MCF 10A (cell line): ENCODE results near the gene MYO15B. TPM values are rescaled to one million over a fixed set of nuclear protein-coding genes. Genes with fewer than 3 reads are reported as not detected.

Experiments
- BruUV-seq: library from RNA; stranded (reverse); fragments of 400-500 nt; replicated peaks from 2 replicates; lab custom pipeline; 2021; lab: Mats Ljungman, UMichigan
- CTCF ChIA-PET: fragments of 300-600 bp; sonication (Branson Sonifier 250); formaldehyde crosslinking; extraction: SDS; loops from one replicate; lab custom pipeline; 2021; ENCODE audit warnings: antibody characterized with exemption, inconsistent platforms; lab: Yijun Ruan, JAX
- POLR2A ChIA-PET: fragments of 300-600, 350-650 bp; sonication (Branson Sonifier 250); formaldehyde crosslinking; extraction: SDS; loops from one replicate; lab custom pipeline; 2020; ENCODE audit warnings: antibody characterized with exemption, inconsistent platforms; lab: Yijun Ruan, JAX
- DNase-seq: peaks from one replicate; pipeline ENCODE4 v3.0.0-alpha.2; 2018; ENCODE audit not compliant: unreplicated experiment
- H3K27ac Mint-ChIP-seq: one replicate; pipeline ENCODE4 v1.8.0; 2022; ENCODE audit warnings: mild to moderate bottlenecking, low read depth, mixed read lengths; ENCODE audit not compliant: unreplicated experiment
- H3K27me3 Mint-ChIP-seq: one replicate; pipeline ENCODE4 v1.8.0; 2022; ENCODE audit warnings: mixed read lengths; ENCODE audit not compliant: insufficient read depth, unreplicated experiment
- H3K36me3 Mint-ChIP-seq: one replicate; pipeline ENCODE4 v1.8.0; 2022; ENCODE audit warnings: mild to moderate bottlenecking, moderate library complexity, mixed read lengths; ENCODE audit not compliant: insufficient read depth, unreplicated experiment
- H3K4me1 Mint-ChIP-seq: one replicate; pipeline ENCODE4 v1.8.0; 2022; ENCODE audit warnings: mixed read lengths; ENCODE audit not compliant: insufficient read depth, unreplicated experiment
- H3K4me3 Mint-ChIP-seq: one replicate; pipeline ENCODE4 v1.8.0; 2022; ENCODE audit warnings: mild to moderate bottlenecking, moderate library complexity, mixed read lengths; ENCODE audit not compliant: unreplicated experiment
- H3K9me3 Mint-ChIP-seq: one replicate; pipeline ENCODE4 v1.8.0; 2022; ENCODE audit warnings: mixed read lengths; ENCODE audit not compliant: unreplicated experiment
- intact Hi-C: fragments of 100-400 bp; cut with micrococcal nuclease; formaldehyde crosslinking; loops from 2 replicates; pipeline ENCODE4 v1.14.1; 2022
- total RNA-seq: library from RNA; stranded (reverse); gene quantifications from 2 replicates; pipeline ENCODE4 v1.2.3, GENCODE V29; 2022
- TF ChIP-seq, protein P1 (sequence below): fragments of 200-600 bp; IDR thresholded peaks from one replicate; pipeline ENCODE4 v1.8.0; 2022; ENCODE audit warnings: antibody characterized with exemption, mild to moderate bottlenecking; ENCODE audit not compliant: unreplicated experiment

MYO15B gene
- total RNA-seq, 1 experiment from 2014 or later = 10.9 TPM

DNA sequence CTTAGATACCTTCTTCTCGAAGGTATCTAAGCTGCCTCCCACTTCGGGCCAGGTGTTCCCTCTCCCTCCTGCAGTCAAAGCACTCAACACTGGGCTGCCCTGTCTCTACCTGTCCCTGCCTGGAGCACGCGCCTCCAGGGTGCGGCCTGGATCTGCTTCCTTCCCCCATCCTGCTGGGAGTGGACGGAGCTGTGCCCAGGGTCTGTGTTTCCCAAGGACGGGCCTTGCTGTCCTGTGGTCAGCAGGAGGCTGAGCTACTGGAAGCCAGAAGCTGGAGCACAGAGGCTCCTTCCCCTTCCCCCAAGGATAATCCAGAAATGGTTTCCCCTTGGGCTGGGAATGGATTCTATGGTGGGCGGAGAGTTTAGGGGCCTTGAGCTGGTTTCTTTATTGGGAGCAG is 45.4 kb upstream of the MYO15B start:
- no peaks in the 10 kb centered on the region for H3K36me3 Mint-ChIP-seq
- TF ChIP-seq, protein P1, sequence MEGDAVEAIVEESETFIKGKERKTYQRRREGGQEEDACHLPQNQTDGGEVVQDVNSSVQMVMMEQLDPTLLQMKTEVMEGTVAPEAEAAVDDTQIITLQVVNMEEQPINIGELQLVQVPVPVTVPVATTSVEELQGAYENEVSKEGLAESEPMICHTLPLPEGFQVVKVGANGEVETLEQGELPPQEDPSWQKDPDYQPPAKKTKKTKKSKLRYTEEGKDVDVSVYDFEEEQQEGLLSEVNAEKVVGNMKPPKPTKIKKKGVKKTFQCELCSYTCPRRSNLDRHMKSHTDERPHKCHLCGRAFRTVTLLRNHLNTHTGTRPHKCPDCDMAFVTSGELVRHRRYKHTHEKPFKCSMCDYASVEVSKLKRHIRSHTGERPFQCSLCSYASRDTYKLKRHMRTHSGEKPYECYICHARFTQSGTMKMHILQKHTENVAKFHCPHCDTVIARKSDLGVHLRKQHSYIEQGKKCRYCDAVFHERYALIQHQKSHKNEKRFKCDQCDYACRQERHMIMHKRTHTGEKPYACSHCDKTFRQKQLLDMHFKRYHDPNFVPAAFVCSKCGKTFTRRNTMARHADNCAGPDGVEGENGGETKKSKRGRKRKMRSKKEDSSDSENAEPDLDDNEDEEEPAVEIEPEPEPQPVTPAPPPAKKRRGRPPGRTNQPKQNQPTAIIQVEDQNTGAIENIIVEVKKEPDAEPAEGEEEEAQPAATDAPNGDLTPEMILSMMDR = no peak
- no peak for DNase-seq
- no peaks in the 10 kb centered on the region for H3K27me3 Mint-ChIP-seq
- CTCF ChIA-PET = no interaction called here
- BruUV-seq = no TSS peak
- POLR2A ChIA-PET = no interaction called here
- no peaks in the 10 kb centered on the region for H3K9me3 Mint-ChIP-seq
- no peaks in the 10 kb centered on the region for H3K4me1 Mint-ChIP-seq
- H3K4me3 Mint-ChIP-seq = no peak overlapping the region
- intact Hi-C loops = no loop called here
- no peak overlapping the region for H3K27ac Mint-ChIP-seq

DNA sequence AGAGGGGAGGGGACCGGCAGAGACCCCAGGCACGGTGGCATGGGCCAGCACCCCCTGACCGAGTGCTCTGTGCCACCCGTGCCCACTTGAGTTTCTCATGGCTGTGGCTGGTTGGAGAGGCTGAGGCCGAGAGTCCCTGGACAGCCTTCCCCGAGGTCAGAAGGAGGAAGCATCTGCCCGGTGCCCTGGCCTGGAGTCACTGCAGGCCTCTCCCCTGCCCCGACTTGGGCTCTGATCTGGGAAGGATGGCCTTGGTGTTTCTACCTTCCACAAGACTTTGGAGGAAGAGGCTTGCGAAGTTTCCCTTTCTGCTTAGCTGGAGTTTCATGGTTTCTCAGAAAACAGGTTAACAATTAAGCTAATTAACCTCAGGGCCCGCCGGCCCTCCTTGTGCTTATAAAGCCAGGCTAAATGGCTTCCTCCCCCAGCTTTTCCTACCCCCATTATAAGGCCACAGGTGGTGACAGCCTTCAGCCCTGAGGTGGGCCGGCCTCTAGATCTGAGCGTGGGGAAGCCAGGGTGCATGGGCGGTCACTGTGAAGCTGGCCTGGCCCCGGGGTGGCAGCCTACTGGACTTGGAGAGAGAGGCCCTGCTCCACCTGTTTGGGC is 44.8 kb upstream of the MYO15B start:
- H3K4me1 Mint-ChIP-seq = no peaks in the 10 kb centered on the region
- TF ChIP-seq, protein P1 = no peak
- H3K27ac Mint-ChIP-seq = no peak overlapping the region
- no peak overlapping the region for H3K4me3 Mint-ChIP-seq
- H3K27me3 Mint-ChIP-seq = no peaks in the 10 kb centered on the region
- BruUV-seq = no TSS peak
- POLR2A ChIA-PET = interaction anchor here (0.7 kb wide), 1 partner anchor 355 kb away, joined by 3 read pairs; no protein-coding TSS in a partner anchor
- no peaks in the 10 kb centered on the region for H3K36me3 Mint-ChIP-seq
- CTCF ChIA-PET = no interaction called here
- intact Hi-C loops = no loop called here
- H3K9me3 Mint-ChIP-seq = no peaks in the 10 kb centered on the region
- DNase-seq = no peak

DNA sequence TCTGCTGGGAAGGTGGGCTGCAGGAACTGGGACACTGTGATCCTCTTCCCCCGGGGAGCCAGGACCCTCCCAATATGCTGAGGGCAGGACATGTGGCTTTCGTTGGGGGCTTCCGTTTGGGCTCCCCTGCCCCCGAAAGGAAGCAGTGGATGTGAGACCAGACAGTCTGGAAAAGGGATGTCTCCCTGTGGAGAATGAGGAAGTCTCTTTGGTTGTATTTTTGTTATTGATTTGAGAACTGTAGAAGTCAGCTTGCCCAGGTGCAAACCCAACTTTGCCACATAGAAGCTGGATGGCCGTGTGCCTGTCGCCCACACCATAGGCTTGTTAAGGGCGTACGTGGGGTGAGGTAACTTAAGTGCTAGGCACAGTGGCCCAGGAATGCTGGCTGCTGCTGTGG is 43.4 kb upstream of the MYO15B start:
- ChIA-PET CTCF (no interaction called here), POLR2A (no interaction called here)
- H3K27ac Mint-ChIP-seq = no peak overlapping the region
- H3K36me3 Mint-ChIP-seq = peaks cover 4% of the 10 kb centered on the region
- BruUV-seq = no TSS peak
- no peak for DNase-seq
- H3K4me3 Mint-ChIP-seq = no peak overlapping the region
- H3K27me3 Mint-ChIP-seq = no peaks in the 10 kb centered on the region
- intact Hi-C loops = no loop called here
- TF ChIP-seq, protein P1 = no peak
- H3K4me1 Mint-ChIP-seq = no peaks in the 10 kb centered on the region
- H3K9me3 Mint-ChIP-seq = no peaks in the 10 kb centered on the region

GRCh38 chr17:75546181-75546580 is 41.4 kb upstream of the MYO15B start:
- no peaks in the 10 kb centered on the region for H3K27me3 Mint-ChIP-seq
- H3K36me3 Mint-ChIP-seq = peaks cover 4% of the 10 kb centered on the region
- POLR2A ChIA-PET = no interaction called here
- no peak for DNase-seq
- CTCF ChIA-PET = interaction anchor here (0.6 to 1.7 kb wide), 2 partner anchors 11 to 15 kb away, joined by 3 read pairs; no protein-coding TSS in a partner anchor
- H3K9me3 Mint-ChIP-seq = no peaks in the 10 kb centered on the region
- no peak overlapping the region for H3K4me3 Mint-ChIP-seq
- TF ChIP-seq, protein P1 = no peak
- H3K27ac Mint-ChIP-seq = no peak overlapping the region
- no peaks in the 10 kb centered on the region for H3K4me1 Mint-ChIP-seq
- BruUV-seq = no TSS peak
- intact Hi-C loops = no loop called here
